CD4-positive, CD25-positive, alpha-beta regulatory T cell (primary cell): ENCODE results near the gene SMOC2. TPM values are rescaled to one million over a fixed set of nuclear protein-coding genes. Genes with fewer than 3 reads are reported as not detected.

Experiments used
- ATAC-seq, 2 donors: fragments of 150-1000 bp; cut with Tn5 transposase; one replicate each; pipeline ENCODE4 v1.10.0; 2021; ENCODE audit warnings: low read depth in 2 of 2, moderate number of reproducible peaks in 2 of 2, moderate library complexity in 1 of 2
- DNase-seq, 3 donors: peaks; one replicate each; pipeline versions ENCODE4 v3.0.0 to v3.0.0-alpha.2; 2012 to 2022; ENCODE audit warnings: mixed read lengths in 1 of 3
- H3K27ac ChIP-seq: one replicate; pipeline ENCODE4 v1.7.0; 2013; ENCODE audit warnings: mild to moderate bottlenecking, low read length; ENCODE audit not compliant: insufficient read depth, poor library complexity, severe bottlenecking
- H3K27me3 ChIP-seq: one replicate; pipeline ENCODE4 v1.7.0; 2013; ENCODE audit warnings: low read length; ENCODE audit not compliant: control insufficient read depth, insufficient read depth
- H3K36me3 ChIP-seq: one replicate; pipeline ENCODE4 v1.7.0; 2013; ENCODE audit warnings: mild to moderate bottlenecking, low read length, moderate library complexity; ENCODE audit not compliant: control insufficient read depth, insufficient read depth
- H3K4me1 ChIP-seq: 2 replicates; pipeline ENCODE4 v1.7.0; 2013; ENCODE audit warnings: mild to moderate bottlenecking, low read length; ENCODE audit not compliant: insufficient read depth, control insufficient read depth, poor library complexity, severe bottlenecking
- H3K4me3 ChIP-seq: one replicate; pipeline ENCODE4 v1.7.0; 2013; ENCODE audit warnings: low read depth, mild to moderate bottlenecking, low read length, moderate library complexity
- H3K9me3 ChIP-seq, 2 experiments: 1 replicate in 1 of 2; 2 replicates in 1 of 2; pipeline ENCODE4 v1.7.0; 2013; ENCODE audit warnings: low read length in 2 of 2, mild to moderate bottlenecking in 1 of 2, moderate library complexity in 1 of 2; ENCODE audit not compliant: control insufficient read depth in 2 of 2
- H3K27ac Mint-ChIP-seq, 3 donors: one replicate each; pipeline ENCODE4 v1.8.0; 2020 to 2022; ENCODE audit warnings: mild to moderate bottlenecking in 3 of 3, mixed read lengths in 3 of 3, moderate library complexity in 2 of 3
- H3K27me3 Mint-ChIP-seq: one replicate; pipeline ENCODE4 v1.8.0; 2022; ENCODE audit warnings: mild to moderate bottlenecking, mixed read lengths
- H3K36me3 Mint-ChIP-seq: one replicate; pipeline ENCODE4 v1.8.0; 2020; ENCODE audit warnings: mixed read lengths
- H3K4me1 Mint-ChIP-seq, 4 donors: one replicate each; pipeline ENCODE4 v1.8.0; 2020 to 2022; ENCODE audit warnings: mixed read lengths in 4 of 4, mild to moderate bottlenecking in 1 of 4
- H3K4me3 Mint-ChIP-seq, 4 donors: one replicate each; pipeline ENCODE4 v1.8.0; 2020 to 2022; ENCODE audit warnings: mild to moderate bottlenecking in 4 of 4, mixed read lengths in 4 of 4, moderate library complexity in 3 of 4
- H3K9me3 Mint-ChIP-seq, 7 donors: one replicate each; pipeline ENCODE4 v1.8.0; 2020 to 2022; ENCODE audit warnings: mixed read lengths in 7 of 7, mild to moderate bottlenecking in 3 of 7, moderate library complexity in 2 of 7
- polyA plus RNA-seq, 4 donors: library from polyadenylated mRNA; unstranded; fragments of 300-500 nt; fragmentation: Illumina TruSeq; gene quantifications; one replicate each; pipeline ENCODE4 v1.2.3, GENCODE V29; 2021
- total RNA-seq: library from RNA; stranded (reverse); gene quantifications from one replicate; pipeline ENCODE4 v1.2.3, GENCODE V29; 2022

SMOC2 gene
- total and polyA plus RNA-seq, 5 donors from 2014 or later = not detected

DNA sequence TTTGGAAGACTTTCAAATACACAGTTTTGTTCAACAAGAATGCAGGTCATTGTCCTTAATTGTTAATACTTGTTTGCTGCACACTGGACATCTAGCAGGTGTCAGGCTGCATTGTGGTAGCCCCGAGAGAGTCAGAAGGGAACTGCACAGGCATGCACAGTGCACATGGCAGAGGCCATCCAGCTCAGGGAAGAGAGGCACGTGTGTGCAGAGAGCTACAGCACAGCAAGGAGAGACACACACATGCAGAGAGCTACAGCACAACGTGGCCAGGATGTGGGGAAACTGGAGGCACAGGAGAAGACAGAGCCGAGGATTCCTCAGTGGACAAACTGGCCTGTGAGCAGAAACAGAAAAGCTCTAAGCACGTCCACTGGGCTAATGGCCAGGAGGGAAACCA lies 272.0 kb downstream of the SMOC2 start:
- Histone ChIP-seq H3K27ac (no peak overlapping the region), H3K9me3 (no peaks in the 10 kb centered on the region), H3K27me3 (no peaks in the 10 kb centered on the region), H3K4me1 (no peaks in the 10 kb centered on the region), H3K36me3 (no peaks in the 10 kb centered on the region), H3K4me3 (no peak overlapping the region)
- Mint-ChIP-seq H3K36me3 (no peaks in the 10 kb centered on the region), H3K9me3 (peaks cover 0 to 2% (median 0%) of the 10 kb centered on the region in 7 donors), H3K27me3 (no peaks in the 10 kb centered on the region), H3K27ac (no peak overlapping the region), H3K4me1 (no peaks in the 10 kb centered on the region), H3K4me3 (no peak overlapping the region)
- DNase-seq (no peak), ATAC-seq (no peak)

DNA sequence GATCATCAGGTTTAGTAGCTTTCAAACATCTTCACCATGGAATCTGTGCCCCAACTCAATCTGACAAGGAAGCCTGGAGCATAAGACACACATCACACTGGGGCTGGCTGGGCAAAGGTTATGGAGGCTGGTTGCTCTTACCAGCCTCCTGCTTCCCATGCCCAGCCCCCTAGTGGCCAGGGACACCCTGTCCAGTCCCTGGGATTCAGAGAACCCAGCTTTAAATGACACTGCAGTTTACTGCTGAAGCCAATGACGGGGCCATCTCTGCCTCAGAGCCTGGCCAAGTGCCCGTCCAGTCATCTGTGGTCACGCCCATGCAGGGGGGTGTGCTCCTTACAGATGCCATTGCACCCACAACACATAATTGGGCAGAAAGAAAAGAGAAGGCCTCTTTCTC lies 272.9 kb downstream of the SMOC2 start:
- DNase-seq = no peak
- H3K36me3 Mint-ChIP-seq = no peaks in the 10 kb centered on the region
- no peak overlapping the region for H3K27ac Mint-ChIP-seq
- Histone ChIP-seq H3K9me3 (no peaks in the 10 kb centered on the region), H3K4me1 (no peaks in the 10 kb centered on the region), H3K4me3 (no peak overlapping the region), H3K27me3 (no peaks in the 10 kb centered on the region), H3K27ac (no peak overlapping the region), H3K36me3 (no peaks in the 10 kb centered on the region)
- no peaks in the 10 kb centered on the region for H3K27me3 Mint-ChIP-seq
- ATAC-seq = no peak
- no peaks in the 10 kb centered on the region for H3K4me1 Mint-ChIP-seq
- no peak overlapping the region for H3K4me3 Mint-ChIP-seq
- peaks cover 0 to 2% (median 0%) of the 10 kb centered on the region in 7 donors for H3K9me3 Mint-ChIP-seq

DNA sequence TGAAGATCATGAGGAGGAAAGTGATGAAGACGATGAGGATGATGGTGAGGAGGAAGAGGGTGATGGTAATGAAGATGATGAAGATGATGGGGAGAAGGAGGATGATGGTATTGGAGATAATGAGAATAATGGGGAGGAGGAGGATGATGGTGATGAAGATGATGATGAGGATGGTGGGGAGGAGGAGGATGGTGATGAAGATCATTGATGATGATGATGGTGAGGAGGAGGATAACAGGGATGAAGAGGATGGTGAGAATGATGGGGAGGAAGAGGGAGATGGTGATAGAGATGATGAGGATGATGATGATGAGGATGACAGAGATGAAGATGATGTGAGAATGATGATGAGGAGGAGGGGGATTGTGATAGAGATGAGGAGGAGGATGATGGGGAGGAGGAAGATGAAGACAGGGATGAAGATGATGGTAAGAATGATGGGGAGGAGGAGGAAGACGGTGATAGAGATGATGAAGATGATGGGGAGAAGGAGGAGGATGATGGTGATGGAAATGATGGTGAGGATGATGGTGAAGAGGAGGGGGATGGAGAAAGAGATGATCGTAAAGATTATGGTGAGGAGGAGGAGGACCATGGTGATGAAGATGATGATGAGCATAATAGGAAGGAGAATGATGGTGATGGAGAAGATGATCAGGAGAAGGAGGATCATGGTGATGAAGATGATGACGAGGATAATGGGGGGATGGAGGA lies 273.7 kb downstream of the SMOC2 start:
- ATAC-seq (no peak), DNase-seq (no peak)
- Mint-ChIP-seq H3K27ac (no peak overlapping the region), H3K9me3 (peaks cover 0 to 2% (median 0%) of the 10 kb centered on the region in 7 donors), H3K4me1 (no peaks in the 10 kb centered on the region), H3K36me3 (no peaks in the 10 kb centered on the region), H3K27me3 (no peaks in the 10 kb centered on the region), H3K4me3 (no peak overlapping the region)
- H3K4me3 ChIP-seq = no peak overlapping the region
- H3K27ac ChIP-seq = no peak overlapping the region
- no peaks in the 10 kb centered on the region for H3K27me3 ChIP-seq
- no peaks in the 10 kb centered on the region for H3K4me1 ChIP-seq
- H3K36me3 ChIP-seq = no peaks in the 10 kb centered on the region
- H3K9me3 ChIP-seq = no peaks in the 10 kb centered on the region

DNA sequence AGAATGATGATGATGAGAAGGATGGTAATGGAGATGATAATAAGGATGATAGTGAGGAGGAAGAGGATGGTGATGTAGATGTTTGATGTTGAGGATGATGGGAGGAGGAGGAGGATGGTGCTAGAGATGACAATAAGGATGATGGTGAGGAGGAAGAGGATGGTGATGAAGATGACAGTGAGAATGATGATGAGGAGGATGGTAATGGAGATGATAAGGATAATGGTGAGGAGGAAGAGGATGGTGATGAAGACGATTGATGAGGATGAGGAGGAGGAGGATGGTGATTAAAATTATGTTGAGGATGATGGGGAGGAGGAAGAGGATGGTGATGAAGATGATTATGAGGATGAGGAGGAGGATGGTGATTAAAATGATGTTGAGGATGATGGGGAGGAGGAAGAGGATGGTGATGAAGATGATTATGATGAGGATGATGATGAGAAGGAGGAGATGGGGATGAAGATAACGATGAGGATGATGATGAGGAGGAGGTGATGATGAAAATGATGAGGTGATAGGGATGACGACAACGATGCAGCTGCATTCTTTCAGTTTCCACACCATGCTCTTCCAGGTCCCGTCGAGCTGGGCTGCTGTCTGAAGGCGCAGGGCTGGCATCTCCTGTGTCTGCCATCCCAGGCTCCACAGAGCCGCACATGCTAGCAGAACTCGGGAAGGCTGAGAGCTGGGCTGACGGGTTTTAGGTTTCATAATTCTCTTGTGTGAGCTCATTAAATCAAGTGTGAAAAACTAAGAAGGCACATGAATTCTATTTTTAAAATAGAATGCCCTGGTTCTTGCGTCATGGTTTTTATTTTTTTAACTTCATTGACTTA lies 274.9 kb downstream of the SMOC2 start:
- Mint-ChIP-seq H3K27ac (no peak overlapping the region), H3K27me3 (no peaks in the 10 kb centered on the region), H3K9me3 (peaks cover 0 to 2% (median 0%) of the 10 kb centered on the region in 7 donors), H3K36me3 (no peaks in the 10 kb centered on the region), H3K4me1 (no peaks in the 10 kb centered on the region), H3K4me3 (no peak overlapping the region)
- Histone ChIP-seq H3K27me3 (no peaks in the 10 kb centered on the region), H3K9me3 (no peaks in the 10 kb centered on the region), H3K4me3 (no peak overlapping the region), H3K27ac (no peak overlapping the region), H3K4me1 (no peaks in the 10 kb centered on the region), H3K36me3 (no peaks in the 10 kb centered on the region)
- ATAC-seq (no peak), DNase-seq (no peak)

DNA sequence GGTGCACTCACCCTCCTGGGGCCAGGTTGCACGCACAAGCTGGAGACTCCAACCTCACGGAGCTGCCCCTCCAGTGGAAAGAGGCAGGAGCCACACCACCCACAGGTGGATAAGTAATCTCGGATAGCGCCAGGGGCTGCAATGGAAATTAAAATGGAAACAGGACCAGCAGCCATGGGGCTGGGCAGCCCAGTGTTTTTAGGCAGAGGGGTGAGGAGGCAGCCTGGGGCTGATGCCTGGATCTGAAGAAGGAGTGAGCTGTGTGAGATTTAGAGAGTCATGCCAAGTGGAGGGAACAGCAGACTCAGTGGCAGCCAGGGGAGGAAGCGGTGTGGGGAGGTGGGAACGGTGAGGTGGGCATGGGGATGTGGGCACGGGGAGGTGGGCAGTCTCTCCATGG lies 275.6 kb downstream of the SMOC2 start:
- Mint-ChIP-seq H3K9me3 (peaks cover 0 to 2% (median 0%) of the 10 kb centered on the region in 7 donors), H3K36me3 (no peaks in the 10 kb centered on the region), H3K27me3 (no peaks in the 10 kb centered on the region), H3K27ac (no peak overlapping the region), H3K4me3 (no peak overlapping the region), H3K4me1 (no peaks in the 10 kb centered on the region)
- H3K27ac ChIP-seq = no peak overlapping the region
- ATAC-seq (no peak), DNase-seq (no peak)
- no peak overlapping the region for H3K4me3 ChIP-seq
- H3K27me3 ChIP-seq = no peaks in the 10 kb centered on the region
- H3K9me3 ChIP-seq = no peaks in the 10 kb centered on the region
- no peaks in the 10 kb centered on the region for H3K4me1 ChIP-seq
- no peaks in the 10 kb centered on the region for H3K36me3 ChIP-seq

DNA sequence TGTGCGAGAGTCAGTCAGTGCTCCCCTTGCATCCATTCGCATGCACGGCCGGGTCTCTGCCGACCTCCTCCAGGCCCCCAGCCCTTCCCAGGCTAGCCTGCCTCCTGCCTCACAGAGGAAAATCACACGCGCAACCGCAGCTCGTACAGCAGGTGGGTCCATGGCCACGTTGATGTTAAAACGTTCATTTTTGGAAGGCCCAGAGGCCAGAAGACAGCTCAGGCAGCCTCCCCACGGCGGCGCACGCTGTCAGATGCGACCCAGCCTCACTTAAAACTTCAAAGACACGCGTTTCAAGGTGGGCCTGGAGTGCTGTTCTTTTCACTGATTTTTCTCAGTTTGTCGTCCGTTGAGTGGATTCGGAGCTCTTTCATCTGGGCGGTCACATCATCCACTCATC lies 276.5 kb downstream of the SMOC2 start:
- Mint-ChIP-seq H3K4me3 (no peak overlapping the region), H3K27me3 (no peaks in the 10 kb centered on the region), H3K27ac (no peak overlapping the region), H3K36me3 (no peaks in the 10 kb centered on the region), H3K4me1 (no peaks in the 10 kb centered on the region), H3K9me3 (peaks cover 0 to 2% (median 0%) of the 10 kb centered on the region in 7 donors)
- Histone ChIP-seq H3K9me3 (no peaks in the 10 kb centered on the region), H3K27ac (no peak overlapping the region), H3K4me1 (no peaks in the 10 kb centered on the region), H3K27me3 (no peaks in the 10 kb centered on the region), H3K36me3 (no peaks in the 10 kb centered on the region), H3K4me3 (no peak overlapping the region)
- DNase-seq = no peak
- ATAC-seq = no peak
